NCI-H2196 treated with DMSO at 0.1 percent for 48 hours (cell line): Measurements from ENCODE around the gene KRTAP16-1.
"Not testable (repeated sequence)": the region's sequence is repeated elsewhere in the genome, so short reads cannot be mapped to it uniquely, and the experiment has no call there.

Experiments used
- DNase-seq: peaks from one replicate; lab custom pipeline; 2025; ENCODE audit not compliant: unreplicated experiment; lab: John Stamatoyannopoulos, UW

KRTAP16-1 gene

DNA sequence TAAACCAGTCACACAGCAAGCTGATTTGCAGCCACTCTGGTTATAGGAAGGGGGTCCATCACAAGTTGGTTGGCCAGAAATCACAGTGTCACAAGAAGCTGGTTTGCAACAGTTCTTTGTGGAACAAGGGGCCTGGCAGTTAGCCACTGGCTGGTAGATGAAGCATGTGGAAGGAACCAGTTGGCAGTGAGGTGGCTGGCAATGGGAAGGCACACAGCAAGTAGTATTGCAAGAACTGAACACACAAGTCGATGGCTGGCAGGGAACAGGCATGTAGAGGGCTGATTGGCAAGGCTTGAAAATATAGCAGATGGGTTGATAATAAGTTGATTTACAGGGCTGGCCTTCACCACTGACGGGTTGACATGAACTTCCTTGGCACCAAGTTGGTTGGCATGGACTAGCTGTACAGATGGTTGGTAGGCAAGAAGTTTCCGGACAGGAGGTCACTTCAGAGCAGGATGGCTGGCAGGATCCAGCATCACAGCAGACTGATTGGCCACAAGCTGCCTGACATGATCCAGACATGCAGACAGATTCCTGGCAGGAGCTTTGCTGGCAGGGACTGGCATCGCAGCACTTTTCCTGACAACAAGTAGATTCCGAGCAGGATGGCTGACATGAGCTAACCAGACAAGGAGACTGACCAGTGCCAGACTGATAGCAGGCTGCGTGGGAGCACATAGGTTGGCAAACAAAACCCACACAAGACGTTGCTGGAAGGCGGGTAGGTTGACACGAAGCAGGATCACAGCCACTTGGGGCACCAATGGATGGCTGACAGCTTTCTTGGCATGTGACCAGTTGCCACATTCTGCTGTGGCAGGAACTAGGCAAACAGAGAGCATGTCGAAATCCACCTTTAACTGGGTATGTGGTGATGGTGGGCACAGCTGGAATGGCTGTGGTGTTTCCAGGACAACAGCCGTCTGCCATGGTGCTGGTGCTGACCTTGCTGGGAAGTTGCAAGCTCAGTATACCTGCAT lies 6.9 kb downstream of the KRTAP16-1 start, which contains the start of gene KRTAP29-1:
Gene KRTAP29-1 (minus strand): TSS at position 936 of the 986 bp plus-strand sequence. CDS start 0 bp downstream, at position 936.
- DNase-seq = no peak

DNA sequence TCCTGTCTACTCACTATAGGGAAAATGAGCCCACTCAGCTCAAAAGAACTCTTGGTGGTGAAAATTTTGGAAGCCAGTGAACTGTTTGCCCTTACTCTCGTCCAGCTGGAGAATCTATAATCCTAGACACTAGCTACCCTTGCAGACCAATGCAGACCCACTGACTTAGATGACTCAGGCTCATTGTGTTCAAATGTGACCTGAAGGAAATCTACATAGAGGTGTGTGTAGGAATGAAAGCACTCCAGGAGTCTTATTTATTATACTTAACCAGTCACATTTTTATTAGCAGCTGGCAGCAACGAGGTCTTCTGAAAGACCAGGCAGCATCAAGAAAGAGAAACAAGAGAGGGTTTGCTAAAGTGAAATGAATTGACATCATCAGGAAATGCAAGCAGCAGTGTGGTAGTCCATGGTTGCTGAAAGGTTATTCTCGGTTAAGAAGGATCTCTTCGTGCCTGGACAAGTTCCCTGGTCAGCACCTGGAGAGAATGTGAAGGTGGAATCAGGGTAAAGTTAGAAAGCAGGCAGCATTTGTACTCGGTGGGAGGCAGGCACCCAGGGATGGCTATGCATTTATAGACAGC lies 7.8 kb downstream of the KRTAP16-1 start:
- no peak for DNase-seq

DNA sequence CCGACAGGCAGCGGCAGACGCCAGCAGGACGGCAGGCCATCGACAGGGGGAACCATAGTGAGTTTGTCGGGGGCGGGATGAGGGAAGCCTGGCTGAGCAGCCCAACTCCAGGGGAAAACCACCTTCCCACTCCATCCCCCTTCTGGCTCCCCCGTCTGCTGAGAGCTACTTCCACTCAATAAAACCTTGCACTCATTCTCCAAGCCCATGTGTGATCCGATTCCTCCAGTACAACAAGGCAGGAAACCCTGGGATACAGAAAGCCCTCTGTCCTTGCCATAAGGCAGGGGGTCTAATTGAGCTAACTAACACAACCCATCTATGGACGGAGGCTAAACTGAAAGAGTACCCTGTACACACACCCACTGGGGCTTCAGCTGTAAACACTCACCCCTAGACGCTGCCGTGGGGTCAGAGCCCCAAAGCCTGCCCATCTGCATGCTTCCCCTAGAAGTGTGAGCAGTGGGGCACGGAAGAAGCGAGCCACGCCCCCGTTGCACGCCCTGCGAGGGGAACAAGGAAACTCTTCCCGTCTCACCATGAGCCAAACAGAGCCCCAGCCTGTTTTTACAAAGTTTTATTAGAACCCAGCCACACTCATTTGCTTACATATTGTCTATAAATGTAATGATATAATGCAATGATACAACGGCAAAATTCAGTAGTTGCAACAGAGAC lies 10.5 kb downstream of the KRTAP16-1 start:
- DNase-seq = no peak

DNA sequence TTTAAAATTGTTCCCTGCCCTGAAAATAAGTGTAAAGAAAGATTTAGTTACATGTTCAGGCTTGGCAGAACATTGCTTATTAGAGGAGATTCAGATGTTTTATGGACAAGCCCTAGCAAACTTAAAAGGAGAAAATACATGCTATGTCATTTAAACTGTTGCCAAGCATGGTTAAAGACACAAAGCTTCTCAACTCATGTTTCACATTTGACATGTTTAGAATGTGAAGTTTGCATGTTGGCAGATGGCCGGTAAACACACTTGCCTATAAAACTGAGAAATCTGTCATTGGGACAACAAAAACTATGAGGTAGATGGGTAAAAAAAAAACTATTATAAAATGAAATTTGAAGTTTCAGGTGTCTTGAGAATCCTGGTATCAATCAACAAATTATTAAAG lies 12.3 kb downstream of the KRTAP16-1 start:
- DNase-seq = no peak

DNA sequence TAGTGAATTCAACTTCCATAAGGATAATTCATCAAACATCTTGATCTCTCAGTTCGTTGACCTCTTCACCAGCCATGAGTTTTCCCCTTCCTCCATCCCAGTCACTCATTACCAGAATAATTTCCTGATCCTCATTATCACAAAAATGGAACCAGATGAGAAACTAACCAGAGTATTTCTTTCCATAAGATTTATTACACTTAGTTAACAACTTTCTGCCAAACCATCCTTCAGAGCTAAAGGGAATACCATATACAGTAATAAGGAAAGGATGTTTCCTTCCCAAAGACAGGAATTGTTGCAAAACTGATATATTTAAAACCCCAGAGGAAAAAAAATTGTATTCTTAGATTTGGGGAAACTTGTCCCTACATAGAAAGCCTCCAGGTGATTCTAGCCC lies 15.1 kb downstream of the KRTAP16-1 start:
- DNase-seq = no peak

DNA sequence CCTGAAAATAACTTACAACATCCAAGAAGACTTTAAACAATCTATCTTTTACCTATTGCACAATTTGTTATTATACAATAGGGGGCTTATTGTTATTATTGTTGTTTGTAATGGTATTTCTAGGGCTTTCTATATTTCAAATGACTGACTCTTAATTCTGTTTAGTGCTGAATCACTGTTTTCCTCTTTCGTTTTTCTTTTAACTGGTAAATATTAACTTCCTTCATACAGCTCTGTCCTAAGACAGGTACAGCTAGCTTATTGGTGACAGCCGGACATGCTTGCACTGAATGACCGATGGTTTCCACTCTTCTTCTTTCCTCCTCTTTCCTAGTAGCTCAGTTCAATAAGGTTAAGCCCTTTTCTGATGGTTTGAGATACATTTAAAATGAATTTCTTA lies 22.1 kb downstream of the KRTAP16-1 start:
- no peak for DNase-seq

DNA sequence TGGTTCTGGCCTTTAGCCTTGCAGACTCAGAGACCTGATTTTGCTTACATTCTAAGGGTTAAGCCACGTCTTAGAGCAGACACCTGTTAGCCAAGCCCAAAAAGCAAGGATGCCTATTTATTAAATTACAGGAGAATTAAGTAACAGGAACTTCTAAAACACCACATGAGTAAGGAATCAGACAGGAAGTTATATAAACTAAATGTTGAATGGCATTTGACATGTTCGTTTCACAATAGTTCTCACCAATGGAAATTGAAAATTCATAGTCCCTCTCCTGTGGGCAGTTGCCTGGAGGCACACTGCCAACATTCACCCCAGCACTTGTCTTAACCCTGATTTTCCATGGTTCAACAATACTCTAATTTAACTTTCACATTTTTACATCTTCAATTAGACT lies 24.6 kb downstream of the KRTAP16-1 start:
- no peak for DNase-seq

DNA sequence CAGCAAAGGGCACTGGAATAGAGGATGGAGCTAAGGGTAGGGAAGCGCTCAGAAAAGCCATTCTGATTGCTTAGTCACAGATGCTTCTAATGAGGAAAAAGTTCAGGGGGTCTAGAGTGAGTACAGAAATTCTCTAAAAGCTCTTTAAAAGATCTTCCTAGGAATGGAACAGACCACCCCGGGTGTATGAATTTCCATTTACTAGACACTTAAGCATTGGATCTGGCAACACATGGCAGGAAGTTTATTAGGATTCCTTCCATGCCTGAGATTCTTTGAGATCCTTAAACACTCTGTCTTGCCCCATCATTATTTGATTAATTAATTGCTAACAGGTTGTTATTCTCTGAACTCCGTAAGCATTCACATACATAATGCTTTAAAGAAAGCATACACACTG lies 25.1 kb downstream of the KRTAP16-1 start:
- no peak for DNase-seq

DNA sequence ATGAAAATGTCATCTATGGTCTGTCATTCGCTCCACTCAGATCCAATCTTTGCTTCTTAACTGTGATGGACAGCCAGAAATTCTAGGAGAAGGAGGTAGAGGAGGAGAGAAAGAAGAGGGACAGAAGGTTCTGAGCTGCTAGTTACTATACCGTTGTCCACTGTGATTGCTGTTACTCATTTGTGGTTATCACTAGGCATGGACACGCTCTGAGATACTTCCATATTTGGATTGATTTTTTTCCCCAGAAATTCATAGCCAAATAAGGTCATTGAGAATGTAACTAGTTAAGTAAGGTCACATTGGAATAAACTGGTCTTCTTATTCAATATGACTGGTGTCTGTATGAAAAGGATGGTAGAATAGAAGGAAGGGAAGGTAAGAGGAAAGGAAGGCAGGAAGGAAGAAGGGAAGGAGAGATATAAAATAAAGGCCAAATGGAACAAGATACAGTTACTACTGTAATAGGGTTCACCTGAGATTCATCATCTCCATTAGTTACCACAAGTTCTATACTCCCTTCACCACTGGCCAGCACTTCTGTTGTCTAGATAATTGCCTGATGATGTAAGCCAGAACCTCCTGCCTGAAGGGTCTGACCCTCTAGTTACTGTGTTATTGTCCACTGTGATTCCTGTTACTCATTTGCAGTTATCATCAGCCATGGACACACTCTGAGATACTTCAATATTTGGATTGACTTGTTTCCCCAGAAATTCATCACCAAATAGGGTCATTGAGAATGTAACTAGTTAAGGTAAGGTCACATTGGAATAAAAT lies 30.7 kb downstream of the KRTAP16-1 start:
- no peak for DNase-seq

DNA sequence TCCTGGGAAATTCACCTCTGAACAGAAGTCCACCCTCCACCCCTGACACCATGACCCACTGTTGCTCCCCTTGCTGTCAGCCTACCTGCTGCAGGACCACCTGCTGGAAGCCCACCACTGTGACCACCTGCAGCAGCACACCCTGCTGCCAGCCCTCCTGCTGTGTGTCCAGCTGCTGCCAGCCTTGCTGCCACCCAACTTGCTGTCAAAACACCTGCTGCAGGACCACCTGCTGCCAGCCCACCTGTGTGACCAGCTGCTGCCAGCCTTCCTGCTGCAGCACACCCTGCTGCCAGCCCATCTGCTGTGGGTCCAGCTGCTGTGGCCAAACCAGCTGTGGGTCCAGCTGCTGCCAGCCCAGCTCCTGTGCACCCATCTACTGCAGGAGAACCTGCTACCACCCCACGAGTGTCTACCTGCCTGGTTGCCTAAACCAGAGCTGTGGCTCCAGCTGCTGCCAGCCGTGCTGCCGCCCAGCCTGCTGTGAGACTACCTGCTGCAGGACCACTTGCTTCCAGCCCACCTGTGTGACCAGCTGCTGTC lies 33.4 kb downstream of the KRTAP16-1 start, which contains the start of gene KRTAP9-7:
Gene KRTAP9-7 (plus strand): TSS at position 51 of the 543 bp plus-strand sequence. CDS start 0 bp downstream, at position 51.
- not testable (repeated sequence) for DNase-seq

DNA sequence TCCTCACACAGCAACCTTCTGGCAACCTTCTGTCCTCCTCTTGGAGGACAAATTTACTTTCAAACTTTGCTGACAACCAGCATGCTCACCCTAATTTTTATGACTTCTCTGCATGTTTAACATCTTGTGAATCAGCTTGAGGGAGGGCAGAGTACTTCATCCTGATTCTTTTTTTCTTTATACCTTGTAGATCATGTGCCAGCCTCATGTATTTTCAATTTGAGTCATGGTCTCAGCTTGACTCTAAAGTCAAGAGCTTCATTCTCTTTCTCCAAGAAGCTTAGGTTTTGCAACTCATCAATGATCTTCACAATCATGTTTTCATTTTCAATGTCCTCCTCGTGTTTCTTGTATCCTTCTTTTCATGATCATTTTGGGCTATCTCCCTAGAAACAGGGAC lies 37.3 kb downstream of the KRTAP16-1 start:
- no peak for DNase-seq

DNA sequence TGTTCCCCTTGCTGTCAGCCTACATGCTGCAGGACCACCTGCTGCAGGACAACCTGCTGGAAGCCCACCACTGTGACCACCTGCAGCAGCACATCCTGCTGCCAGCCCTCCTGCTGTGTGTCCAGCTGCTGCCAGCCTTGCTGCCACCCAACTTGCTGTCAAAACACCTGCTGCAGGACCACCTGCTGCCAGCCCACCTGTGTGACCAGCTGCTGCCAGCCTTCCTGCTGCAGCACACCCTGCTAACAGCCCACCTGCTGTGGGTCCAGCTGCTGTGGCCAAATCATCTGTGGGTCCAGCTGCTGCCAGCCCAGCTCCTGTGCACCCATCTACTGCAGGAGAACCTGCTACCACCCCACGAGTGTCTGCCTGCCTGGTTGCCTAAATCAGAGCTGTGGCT lies 37.8 kb downstream of the KRTAP16-1 start:
- DNase-seq = not testable (repeated sequence)

DNA sequence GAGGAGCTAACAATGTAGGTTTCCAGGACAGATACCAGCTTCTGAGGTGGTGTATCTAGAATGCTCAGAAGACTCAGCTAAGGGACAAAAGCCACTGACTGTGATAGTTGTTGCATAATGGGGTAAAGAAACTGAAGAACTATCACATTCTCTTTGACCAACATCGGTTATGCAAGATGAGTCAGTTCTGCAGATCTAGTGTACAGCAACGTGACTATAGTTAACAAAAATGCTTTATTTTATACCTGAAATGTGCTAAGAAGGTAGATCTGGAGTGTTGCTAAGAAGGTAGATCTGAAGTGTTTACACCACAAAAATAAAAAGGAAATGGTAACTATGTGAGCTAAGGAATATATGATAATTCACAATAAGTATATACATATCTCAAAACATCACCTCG lies 41.4 kb downstream of the KRTAP16-1 start:
- no peak for DNase-seq

DNA sequence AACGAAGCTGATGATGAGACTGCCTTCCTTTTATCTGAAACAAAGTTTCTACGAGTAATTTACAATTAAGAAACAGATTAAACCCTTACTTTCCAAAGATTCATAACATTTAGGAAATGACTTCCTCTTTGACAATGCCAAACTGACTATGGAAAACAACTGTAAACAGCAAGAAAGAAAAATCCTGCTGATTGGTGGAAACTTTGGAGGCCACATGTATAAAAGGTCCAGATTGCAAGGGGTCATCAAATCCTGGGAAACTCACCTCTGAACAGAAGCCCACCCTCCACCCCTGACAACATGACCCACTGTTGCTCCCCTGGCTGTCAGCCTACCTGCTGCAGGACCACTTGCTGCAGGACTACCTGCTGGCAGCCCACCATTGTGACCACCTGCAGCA lies 44.0 kb downstream of the KRTAP16-1 start, which contains the start of gene KRTAP9-6:
Gene KRTAP9-6 (plus strand): TSS at position 301 of the 400 bp plus-strand sequence. CDS start 0 bp downstream, at position 301.
- DNase-seq = no peak

DNA sequence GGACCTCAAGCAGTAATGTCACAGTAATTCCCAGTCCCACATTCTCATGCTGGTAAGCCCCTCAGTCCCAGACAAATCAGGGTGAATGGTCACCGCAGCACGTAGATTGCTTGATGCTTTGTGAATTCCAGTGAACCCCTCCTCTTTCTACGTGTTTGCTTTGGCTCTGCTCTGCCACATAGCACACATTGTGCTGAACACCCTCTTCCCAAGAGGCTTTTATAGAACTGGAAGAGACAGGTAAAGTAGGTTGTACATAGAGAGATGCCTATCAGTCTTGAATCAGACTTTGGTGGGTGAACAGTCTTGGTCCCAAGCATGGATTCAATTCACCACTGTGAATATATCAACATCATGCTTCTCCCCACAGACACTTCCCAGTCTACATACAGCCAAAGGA lies 44.5 kb downstream of the KRTAP16-1 start:
- DNase-seq = no peak

DNA sequence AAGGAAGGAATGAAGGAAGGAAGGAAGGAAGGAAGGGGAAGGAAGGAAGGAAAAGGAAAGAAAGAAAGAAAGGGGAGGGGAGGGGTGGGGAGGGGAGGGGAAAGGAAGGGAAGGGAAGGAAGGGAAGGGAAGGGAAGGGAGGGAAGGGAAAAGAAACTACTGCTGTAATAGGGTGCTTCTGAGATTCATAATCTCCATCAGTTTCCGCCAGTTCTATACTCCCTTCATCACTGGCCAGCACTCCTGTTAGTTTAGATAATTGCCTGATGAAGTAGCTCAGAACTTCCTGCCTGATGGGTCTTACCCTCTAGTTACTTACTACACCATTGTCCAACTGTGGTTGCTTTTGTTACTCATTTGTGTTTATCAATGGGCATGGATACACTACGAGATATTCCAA lies 45.9 kb downstream of the KRTAP16-1 start:
- no peak for DNase-seq

DNA sequence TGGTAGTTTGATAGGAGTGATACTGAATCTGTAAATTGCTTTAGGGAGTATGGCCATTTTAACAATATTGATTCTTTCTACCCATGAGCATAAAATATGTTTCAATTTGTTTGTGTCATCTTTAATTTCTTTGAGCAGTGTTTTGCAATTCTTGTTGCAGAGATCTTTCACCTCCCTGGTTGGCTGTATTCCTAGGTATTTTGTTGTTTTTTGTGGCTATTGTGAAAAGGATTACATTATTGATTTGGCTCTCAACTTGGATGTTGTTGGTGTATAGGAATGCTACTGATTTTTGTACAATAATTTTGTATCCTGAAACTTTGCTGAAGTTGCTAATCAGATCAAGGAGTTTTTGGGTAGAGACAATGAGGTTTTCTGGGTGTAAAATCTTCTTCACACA lies 50.7 kb downstream of the KRTAP16-1 start:
- DNase-seq = no peak
